HG03439 (cell line): ENCODE results near the gene CLASRP.

Experiments used
- ATAC-seq: cut with Tn5 transposase; IDR thresholded peaks from one replicate; pipeline ENCODE4 v1.9.1; 2021; ENCODE audit warnings: mild to moderate bottlenecking, moderate library complexity; ENCODE audit not compliant: unreplicated experiment

The CLASRP gene

GRCh38 chr19:45020071-45020470, 18.8 kb upstream of the CLASRP start:
- no peak for ATAC-seq

- no peak for ATAC-seq
These were observed 16.9 kb upstream of the CLASRP start for GRCh38 chr19:45021971-45022370.

GRCh38 chr19:45023048-45023447, 15.8 kb upstream of the CLASRP start:
- no peak for ATAC-seq

GRCh38 chr19:45025264-45025663, 13.6 kb upstream of the CLASRP start:
- ATAC-seq = no peak

GRCh38 chr19:45027371-45027770, 11.5 kb upstream of the CLASRP start:
- ATAC-seq = no peak

- ATAC-seq = no peak
These were observed 8.0 kb upstream of the CLASRP start for GRCh38 chr19:45030825-45031224.

GRCh38 chr19:45032421-45032820, 6.4 kb upstream of the CLASRP start:
- ATAC-seq = no peak

GRCh38 chr19:45035755-45036154, 3.1 kb upstream of the CLASRP start:
- no peak for ATAC-seq

- ATAC-seq = no peak
These were observed 1.3 kb upstream of the CLASRP start for GRCh38 chr19:45037393-45038169.

- ATAC-seq = no peak
These were observed 1.4 kb downstream of the CLASRP start for GRCh38 chr19:45040059-45040771.

- ATAC-seq = no peak
These were observed 2.3 kb downstream of the CLASRP start for GRCh38 chr19:45041125-45041524.

- no peak for ATAC-seq
These were observed 7.0 kb downstream of the CLASRP start for GRCh38 chr19:45045671-45046353.

- ATAC-seq = no peak
These were observed 7.5 kb downstream of the CLASRP start for GRCh38 chr19:45046355-45046754.

GRCh38 chr19:45047188-45047797, 8.4 kb downstream of the CLASRP start:
- ATAC-seq = no peak

- ATAC-seq = no peak
These were observed 10.4 kb downstream of the CLASRP start for GRCh38 chr19:45049073-45049736.

GRCh38 chr19:45050036-45050435, 11.2 kb downstream of the CLASRP start:
- no peak for ATAC-seq

GRCh38 chr19:45051929-45052579, 13.2 kb downstream of the CLASRP start:
- no peak for ATAC-seq

- no peak for ATAC-seq
These were observed 18.0 kb downstream of the CLASRP start for GRCh38 chr19:45056831-45057230.

GRCh38 chr19:45057444-45057843, 18.6 kb downstream of the CLASRP start:
- no peak for ATAC-seq

GRCh38 chr19:45058622-45059159, 19.8 kb downstream of the CLASRP start:
- ATAC-seq = no peak
